Epidermal melanocyte (primary cell): ENCODE measurements around the gene DBH.

Experiments
- DNase-seq: peaks from one replicate; pipeline ENCODE4 v3.0.0; 2011; ENCODE audit warnings: low spot score; ENCODE audit not compliant: insufficient read length

DBH gene

GRCh38 chr9:133642708-133643361 is 6.7 kb downstream of the DBH start:
- no peak for DNase-seq

GRCh38 chr9:133643362-133643755 is 7.2 kb downstream of the DBH start:
- no peak for DNase-seq

- DNase-seq: no peak
Observed at GRCh38 chr9:133643978-133644760, 8.0 kb downstream of the DBH start.

- no peak for DNase-seq
Observed at GRCh38 chr9:133645021-133645765, 9.0 kb downstream of the DBH start.

GRCh38 chr9:133647148-133647547 is 11.0 kb downstream of the DBH start:
- DNase-seq: no peak

GRCh38 chr9:133647765-133648469 is 11.8 kb downstream of the DBH start:
- DNase-seq: no peak

- DNase-seq: no peak
Observed at GRCh38 chr9:133649194-133649593, 13.0 kb downstream of the DBH start.

GRCh38 chr9:133650026-133650425 is 13.9 kb downstream of the DBH start:
- no peak for DNase-seq

- DNase-seq: no peak
Observed at GRCh38 chr9:133653638-133654037, 17.5 kb downstream of the DBH start.

GRCh38 chr9:133654736-133655657 is 18.8 kb downstream of the DBH start:
- DNase-seq: no peak

- no peak for DNase-seq
Observed at GRCh38 chr9:133655701-133656100, 19.5 kb downstream of the DBH start.

- no peak for DNase-seq
Observed at GRCh38 chr9:133656211-133657119, 20.3 kb downstream of the DBH start.

GRCh38 chr9:133657120-133657661 is 21.0 kb downstream of the DBH start:
- no peak for DNase-seq

- DNase-seq: no peak
Observed at GRCh38 chr9:133658442-133659431, 22.6 kb downstream of the DBH start.

- DNase-seq: no peak
Observed at GRCh38 chr9:133659516-133659915, 23.4 kb downstream of the DBH start.

- no peak for DNase-seq
Observed at GRCh38 chr9:133661846-133662540, 25.8 kb downstream of the DBH start.
